ENCODE measurements around the gene TBCD.
"Not testable (repeated sequence)": the region's sequence is repeated elsewhere in the genome, so short reads cannot be mapped to it uniquely, and the experiment has no call there.

Gene TBCD

DNA sequence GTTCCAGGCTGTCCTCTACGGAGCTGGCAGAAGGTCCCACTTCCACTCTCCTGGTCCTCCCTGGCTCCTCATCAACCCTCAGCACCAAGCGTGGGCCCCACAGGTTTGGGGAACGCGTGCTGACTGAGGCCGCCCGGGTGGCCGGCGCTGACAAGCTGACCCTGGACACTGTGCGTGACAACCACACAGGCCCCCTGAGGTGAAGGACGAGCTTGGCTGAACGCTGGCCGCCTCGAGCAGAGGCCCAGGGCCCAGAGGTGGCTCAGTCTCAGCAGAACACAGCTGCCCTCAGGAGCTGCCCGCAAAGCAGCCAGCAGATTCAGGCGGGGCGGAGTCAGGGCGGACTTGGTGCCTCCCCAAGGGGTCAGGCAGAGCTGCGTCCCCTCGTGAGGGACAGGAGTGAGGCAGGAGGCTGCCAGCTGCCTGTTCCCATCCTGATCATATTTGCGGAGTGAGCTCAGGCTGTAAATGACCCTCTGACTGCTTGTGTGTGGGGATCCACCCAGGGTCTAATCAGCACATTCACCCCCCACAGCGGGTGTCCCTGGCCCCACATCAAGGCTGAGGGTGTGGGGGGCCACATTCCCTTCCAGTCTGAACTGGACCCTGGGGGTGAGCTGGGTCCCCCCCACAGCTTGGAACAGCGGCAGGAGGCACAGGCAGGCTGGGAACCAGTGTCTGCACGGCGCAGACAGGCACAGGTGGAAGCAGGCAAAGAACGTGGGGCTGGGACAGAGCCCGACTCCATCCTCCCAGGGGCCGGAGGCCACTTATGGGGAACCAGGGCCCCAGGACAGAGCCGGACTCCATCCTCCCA lies 222.5 kb downstream of the TBCD start:
- no peak for DNase-seq (ENCODE audit: low read depth)

DNA sequence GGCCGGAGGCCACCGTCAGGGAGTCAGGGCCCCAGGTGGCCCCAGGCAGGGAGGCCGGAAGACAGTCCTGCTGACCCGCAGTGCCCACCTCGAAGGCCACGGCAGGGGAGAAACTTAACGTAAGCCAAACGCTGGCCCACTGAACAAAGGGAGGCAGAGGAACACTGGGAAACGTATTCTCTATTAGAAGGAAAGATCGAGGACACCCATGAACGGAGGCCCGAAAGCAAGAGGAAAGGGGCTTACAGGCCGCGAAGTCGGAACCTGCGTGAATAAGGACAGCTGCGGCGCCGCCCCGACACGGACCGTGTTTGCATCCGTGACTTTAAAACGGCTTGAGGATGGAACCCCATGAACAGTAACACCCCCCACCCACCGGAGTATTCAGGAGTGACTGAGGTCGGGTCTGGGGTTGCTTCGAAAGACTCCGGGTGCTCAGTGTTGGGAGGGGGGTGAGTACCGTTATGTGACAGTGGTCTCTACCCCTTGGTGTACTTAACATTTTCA lies 225.2 kb downstream of the TBCD start:
- DNase-seq (ENCODE audit: low read depth), result no peak

DNA sequence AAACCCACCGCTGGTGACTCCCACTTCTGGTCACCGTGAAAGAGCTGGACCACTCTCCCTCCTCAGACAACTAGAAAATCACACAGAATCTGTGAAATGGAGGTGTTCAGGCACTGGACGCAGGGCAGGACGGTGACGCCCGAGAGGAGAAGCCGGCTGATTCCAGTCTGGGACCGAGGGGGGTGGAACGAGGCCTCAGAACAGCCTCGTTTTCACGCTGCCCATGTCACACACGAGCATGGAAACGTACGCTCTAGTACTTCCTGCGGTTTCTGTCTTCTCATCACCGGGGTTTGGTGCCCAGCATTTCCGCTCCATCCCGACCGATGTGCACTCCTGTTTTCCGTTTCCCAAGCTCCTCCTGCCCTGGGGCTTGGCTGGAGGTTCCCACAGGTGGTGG lies 225.7 kb downstream of the TBCD start:
- no peak for DNase-seq (ENCODE audit: low read depth)

DNA sequence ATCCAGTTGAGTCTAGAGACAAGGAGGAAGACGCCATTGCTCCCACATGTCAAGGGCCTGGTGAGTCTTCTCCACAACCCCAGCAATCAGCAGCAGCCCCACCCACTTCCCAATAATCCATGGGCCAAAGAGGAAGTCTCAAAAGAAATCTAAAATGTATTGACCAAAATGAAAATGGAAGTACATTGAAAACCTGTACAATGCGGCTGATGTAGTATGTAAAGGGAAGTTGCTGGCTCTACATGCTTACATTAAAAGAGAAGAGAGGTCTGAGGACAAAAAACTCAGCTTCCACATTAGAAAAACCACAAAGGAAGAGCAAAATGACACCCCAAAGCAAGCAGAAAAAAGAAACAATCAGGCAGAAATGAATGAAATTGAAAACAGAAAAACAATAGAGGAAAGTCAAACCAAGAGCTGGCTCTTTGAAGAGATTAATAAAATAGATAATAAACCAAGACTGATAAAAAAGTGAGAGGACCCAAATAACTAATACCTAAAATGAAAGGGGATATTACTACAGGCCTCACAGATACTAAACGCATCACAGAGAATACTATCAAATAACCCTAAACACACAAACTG lies 227.0 kb downstream of the TBCD start:
- DNase-seq (ENCODE audit: low read depth), result no peak

DNA sequence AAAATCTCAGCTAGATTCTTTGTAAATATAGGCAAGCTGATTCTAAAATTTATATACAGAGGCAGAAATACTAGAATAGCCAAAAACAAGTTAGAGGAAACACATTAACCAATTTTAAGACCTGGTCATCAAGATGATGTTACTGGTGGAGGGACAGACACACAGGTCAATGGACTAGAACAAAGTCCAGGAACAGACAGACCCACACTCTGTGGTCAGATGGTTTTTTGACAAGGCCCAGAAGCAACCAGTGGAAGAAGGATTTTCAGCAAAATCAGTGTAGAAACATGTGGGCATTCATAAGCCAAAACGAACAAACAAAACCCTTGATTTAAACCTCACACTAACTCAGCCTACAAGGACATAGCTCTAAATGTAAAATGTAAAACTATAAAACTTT lies 227.9 kb downstream of the TBCD start:
- DNase-seq (ENCODE audit: low read depth), result no peak

DNA sequence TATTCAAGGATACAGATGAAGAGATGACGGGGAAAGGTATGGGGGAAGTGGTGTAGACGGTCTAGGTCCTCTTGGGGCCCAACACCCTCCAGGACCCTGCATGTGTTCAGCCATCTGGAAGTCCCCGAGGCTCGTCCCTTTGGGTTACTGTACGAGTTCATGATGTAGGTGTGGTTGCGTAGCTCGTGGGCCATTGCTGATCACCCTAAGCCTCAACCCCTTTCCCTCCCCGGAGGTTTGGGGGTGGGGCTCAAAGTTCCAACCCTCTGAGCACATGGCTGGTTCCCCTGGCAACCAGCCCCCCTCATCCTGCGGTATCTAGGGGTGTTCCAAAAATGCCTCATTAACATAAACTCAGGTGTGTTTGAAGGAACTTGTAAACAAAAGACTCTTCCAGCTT lies 228.8 kb downstream of the TBCD start:
- DNase-seq (ENCODE audit: low read depth), result no peak

DNA sequence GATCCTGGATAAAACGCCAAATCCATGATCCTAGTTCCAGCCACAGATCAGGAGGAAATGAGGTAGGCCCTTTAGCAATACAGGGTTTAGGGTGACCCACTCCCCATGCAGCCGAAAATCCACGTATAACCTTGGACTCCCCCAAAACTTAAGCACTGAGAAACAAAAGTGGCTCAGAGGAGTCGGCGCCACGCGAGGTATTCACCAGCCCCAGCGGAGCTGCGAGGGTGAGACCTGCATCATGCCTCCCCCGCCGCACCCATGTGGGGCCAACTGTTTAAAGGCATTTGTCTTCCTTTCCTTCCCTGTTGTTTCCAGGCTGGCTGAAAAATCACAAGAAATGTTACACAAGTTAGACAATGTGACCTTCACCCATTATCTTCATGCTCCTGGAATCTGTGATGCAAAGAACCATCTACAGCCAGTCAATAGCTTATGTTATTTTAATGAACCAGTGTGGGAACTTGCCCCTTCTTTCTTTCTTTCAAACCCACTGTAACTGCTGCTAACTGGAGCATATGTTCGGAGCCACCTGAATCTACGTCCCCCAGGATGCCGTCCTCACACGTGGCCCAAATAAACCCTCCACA lies 229.4 kb downstream of the TBCD start:
- DNase-seq (ENCODE audit: low read depth), result no peak

DNA sequence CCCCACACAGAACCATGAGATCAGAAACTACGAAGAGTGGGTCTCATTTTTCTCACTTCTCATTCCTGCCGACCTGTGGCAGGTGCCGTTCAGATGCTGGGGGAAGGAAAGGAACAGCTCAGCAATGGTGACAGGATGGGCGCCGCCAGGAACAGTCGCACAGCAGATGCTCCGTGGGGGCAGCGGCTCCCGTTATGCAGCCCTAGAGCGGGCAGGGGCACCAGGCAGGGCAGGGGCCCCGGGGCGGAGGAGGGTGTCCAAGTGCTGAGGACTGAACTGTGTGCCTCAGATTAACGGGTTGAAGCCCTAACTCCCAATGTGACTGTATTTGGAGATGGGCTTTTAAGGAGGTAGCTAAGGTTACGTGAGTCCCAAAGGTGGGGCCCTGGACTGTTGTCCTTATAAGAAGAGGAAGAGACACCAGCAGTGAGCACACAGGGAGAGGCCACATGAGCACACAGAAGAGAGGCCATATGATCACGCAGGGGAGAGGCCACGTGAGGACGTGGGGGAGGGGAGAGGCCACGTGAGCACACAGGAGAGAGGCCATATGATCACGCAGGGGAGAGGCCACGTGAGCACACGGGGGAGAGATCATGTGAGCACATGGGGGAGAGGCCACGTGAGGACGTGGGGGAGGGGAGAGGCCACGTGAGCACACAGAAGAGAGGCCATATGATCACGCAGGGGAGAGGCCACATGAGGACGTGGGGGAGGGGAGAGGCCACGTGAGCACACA lies 231.8 kb downstream of the TBCD start:
- DNase-seq (ENCODE audit: low read depth), result no peak

DNA sequence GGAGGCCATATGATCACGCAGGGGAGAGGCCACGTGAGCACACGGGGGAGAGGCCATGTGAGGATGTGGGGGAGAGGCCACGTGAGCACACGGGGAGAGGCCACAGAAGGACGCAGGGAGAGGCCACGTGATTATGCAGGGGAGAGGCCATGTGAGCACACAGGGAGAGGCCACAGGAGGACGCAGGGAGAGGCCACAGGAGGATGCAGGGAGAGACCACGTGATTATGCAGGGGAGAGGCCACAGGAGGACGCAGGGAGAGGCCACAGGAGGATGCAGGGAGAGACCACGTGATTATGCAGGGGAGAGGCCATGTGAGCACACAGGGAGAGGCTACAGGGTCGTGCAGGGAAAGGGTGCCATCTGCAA lies 232.4 kb downstream of the TBCD start:
- not testable (repeated sequence) for DNase-seq (ENCODE audit: low read depth)

DNA sequence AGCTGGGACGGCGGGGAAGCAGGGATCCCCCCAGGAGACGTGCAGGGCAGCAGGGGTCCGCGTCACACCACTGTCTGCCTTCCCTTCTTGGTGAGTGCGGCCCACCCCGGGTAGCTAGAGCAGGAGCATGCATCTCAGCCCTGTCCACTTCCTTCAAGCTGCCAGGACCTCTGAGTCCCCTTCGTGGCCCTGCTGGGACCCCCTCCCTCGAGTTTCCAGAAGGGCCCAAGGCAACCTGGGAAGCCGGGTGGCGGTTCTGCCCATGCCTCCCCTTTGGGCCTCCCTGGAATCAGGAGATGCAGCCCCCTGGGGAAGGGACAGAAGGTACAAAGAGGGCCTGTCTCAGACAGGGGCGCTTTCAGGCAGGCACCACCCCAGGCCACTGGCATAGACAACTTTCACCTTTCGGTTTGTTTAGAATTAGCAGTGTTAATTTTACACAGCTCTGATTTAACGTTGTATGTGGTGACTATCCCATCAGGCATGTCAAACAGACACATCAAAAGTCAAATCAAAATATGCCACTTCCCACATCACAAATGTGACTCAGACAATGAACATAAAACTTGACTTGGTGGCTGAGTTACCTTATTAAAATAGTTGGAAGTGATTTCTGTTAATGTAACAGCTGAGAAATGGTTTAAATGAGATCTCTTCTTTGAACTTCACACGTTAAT lies 233.0 kb downstream of the TBCD start:
- no peak for DNase-seq (ENCODE audit: low read depth)

DNA sequence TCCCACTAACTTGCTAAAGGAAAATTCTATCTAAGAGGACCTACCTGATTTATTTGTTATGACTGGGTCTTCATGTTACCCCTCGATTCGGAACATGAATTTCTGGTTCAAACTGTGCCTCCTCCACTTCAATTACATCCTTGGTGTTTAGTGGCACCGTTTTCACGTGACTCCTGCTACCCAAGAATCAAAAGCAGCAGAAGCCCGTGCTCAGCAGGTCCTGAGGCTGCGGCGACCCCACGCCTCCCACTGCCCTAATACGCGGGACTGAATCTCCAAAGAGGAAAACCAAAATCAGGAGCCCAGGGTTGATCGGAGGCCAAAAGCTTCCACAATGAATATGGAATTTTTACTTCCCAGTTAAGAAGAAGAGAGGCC lies 233.6 kb downstream of the TBCD start:
- DNase-seq (ENCODE audit: low read depth), result no peak

DNA sequence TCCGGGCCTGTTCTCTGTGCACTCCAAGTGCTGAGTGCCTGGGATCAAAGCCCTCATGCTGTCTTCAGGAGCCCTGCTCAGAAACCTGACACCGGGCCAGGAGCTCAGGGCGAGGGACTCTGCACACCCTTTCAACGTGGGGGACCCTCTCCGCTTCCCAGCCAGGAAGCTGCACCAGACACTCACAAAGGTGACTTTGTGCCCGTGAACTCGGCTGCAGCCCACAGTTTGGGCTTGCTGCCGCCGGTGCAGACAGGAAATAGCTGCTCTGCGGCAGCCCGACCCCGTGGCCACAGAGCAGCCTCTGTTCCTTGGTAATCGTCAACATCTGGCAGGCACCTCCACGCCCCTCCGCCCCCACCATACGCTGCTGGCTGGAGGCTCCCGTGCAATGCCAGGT lies 234.1 kb downstream of the TBCD start:
- peak; percentile 9 for DNase-seq (ENCODE audit: low read depth)

DNA sequence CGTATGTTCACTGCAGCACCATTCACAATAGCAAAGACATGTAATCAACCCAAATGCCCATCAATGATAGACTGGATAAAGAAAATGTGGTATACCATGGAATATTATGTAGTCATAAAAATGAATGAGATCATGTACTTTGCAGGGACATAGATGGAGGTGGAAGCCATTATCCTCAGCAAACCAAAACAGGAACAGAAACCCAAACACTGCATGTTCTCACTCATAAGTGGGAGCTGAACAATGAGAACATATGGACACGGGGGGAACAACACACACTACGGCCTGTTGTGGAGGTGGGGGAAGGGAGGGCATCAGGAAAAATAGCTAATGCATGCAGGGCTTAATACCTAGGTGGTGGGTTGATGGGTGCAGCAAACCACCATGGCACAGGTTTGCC lies 237.2 kb downstream of the TBCD start:
- not testable (repeated sequence) for DNase-seq (ENCODE audit: low read depth)

DNA sequence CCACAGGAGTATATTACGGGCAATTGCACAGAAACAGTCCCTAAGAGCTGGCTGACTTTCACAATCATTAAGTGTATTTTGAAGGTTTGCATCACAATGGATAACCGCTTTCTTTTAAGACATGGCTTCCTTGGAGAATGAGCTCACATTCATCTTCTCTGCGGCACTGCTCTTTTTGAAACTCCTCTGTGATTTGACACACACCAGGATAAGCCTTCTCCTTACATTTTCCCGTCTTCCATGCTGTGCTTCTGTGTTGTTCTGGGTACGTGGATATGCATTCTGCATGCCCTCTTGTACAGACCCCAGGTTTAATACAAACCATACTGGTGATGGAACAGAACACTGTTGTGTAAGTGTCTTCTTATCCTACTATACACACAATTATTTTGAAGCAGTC lies 238.0 kb downstream of the TBCD start:
- DNase-seq (ENCODE audit: low read depth), result no peak

DNA sequence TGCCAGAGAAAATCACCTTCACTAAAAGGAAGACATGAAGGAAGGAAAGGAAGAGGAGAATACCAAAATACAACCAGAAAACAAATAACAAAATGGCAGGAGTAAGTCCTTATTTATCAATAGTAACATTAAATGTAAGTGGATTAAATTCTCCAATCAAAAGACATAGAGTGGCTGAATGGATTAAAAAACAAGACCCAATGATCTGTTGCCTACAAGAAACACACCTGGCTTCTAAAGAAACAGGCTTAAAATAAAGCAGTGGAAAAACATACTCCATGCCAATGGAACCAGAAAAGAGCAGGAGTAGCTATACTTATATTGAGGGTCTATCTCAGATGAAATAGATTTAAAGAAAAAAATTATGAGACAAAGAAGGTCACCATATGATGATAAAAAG lies 241.1 kb downstream of the TBCD start:
- DNase-seq (ENCODE audit: low read depth), result no peak
